SKM-1 treated with dmso at 0.1 percent for 144 hours (cell line): ENCODE results near the gene POMGNT1.

Experiments used
- DNase-seq: peaks from one replicate; lab custom pipeline; 2025; ENCODE audit not compliant: unreplicated experiment; lab: John Stamatoyannopoulos, UW

Gene POMGNT1

GRCh38 chr1:46158312-46159281 lies 39.6 kb downstream of the POMGNT1 start:
- DNase-seq = no peak

- DNase-seq = no peak
These were observed 40.3 kb downstream of the POMGNT1 start for GRCh38 chr1:46157916-46158311.

- no peak for DNase-seq
These were observed 44.5 kb downstream of the POMGNT1 start for GRCh38 chr1:46153732-46154131.

- DNase-seq = no peak
These were observed 45.0 kb downstream of the POMGNT1 start for GRCh38 chr1:46153228-46153627.

- no peak for DNase-seq
These were observed 46.2 kb downstream of the POMGNT1 start for GRCh38 chr1:46152016-46152415.

GRCh38 chr1:46150085-46150484 lies 48.1 kb downstream of the POMGNT1 start:
- no peak for DNase-seq

GRCh38 chr1:46148318-46148717 lies 49.9 kb downstream of the POMGNT1 start:
- no peak for DNase-seq
